Natural killer cell (primary cell): ENCODE measurements around the gene AXIN2. TPM values are rescaled to one million over a fixed set of nuclear protein-coding genes. Genes with fewer than 3 reads are reported as not detected.
"Not testable (repeated sequence)": the region's sequence is repeated elsewhere in the genome, so short reads cannot be mapped to it uniquely, and the experiment has no call there.

ENCODE experiments used
- ATAC-seq, 3 donors: fragments of 150-1000 bp in 2 of 3; fragments of 200-7000 bp in 1 of 3; cut with Tn5 transposase; 1 replicate in 1 of 3; 2 replicates in 2 of 3; pipeline ENCODE4 v1.10.0; 2021; ENCODE audit warnings: mild to moderate bottlenecking in 2 of 3, moderate library complexity in 2 of 3
- DNase-seq, 2 donors: peaks; one replicate each; pipeline versions ENCODE4 v3.0.0 to v3.0.0-alpha.2; 2013 to 2021; ENCODE audit warnings: mixed read lengths in 1 of 2
- H3K27ac ChIP-seq: one replicate; pipeline ENCODE4 v1.5.1; 2013; ENCODE audit warnings: mild to moderate bottlenecking, low read length
- H3K27me3 ChIP-seq: one replicate; pipeline ENCODE4 v1.6.1; 2013; ENCODE audit warnings: low read length; ENCODE audit not compliant: control insufficient read depth, insufficient read depth
- H3K36me3 ChIP-seq: one replicate; pipeline ENCODE4 v1.6.1; 2013; ENCODE audit warnings: low read length; ENCODE audit not compliant: control insufficient read depth, insufficient read depth
- H3K4me1 ChIP-seq: one replicate; pipeline ENCODE4 v1.6.1; 2013; ENCODE audit warnings: low read length; ENCODE audit not compliant: control insufficient read depth, insufficient read depth
- H3K4me3 ChIP-seq: one replicate; pipeline ENCODE4 v1.5.1; 2013; ENCODE audit warnings: low read length
- H3K9me3 ChIP-seq: one replicate; pipeline ENCODE4 v1.6.1; 2013; ENCODE audit warnings: low read length; ENCODE audit not compliant: control insufficient read depth, insufficient read depth
- H3K27ac Mint-ChIP-seq, 2 donors: one replicate each; pipeline ENCODE4 v1.8.0; 2022; ENCODE audit warnings: mild to moderate bottlenecking in 2 of 2, mixed read lengths in 2 of 2, moderate library complexity in 1 of 2
- H3K27me3 Mint-ChIP-seq, 2 donors: one replicate each; pipeline ENCODE4 v1.8.0; 2022; ENCODE audit warnings: low read depth in 2 of 2, mixed read lengths in 2 of 2
- H3K36me3 Mint-ChIP-seq: one replicate; pipeline ENCODE4 v1.8.0; 2022; ENCODE audit warnings: mixed read lengths
- H3K4me1 Mint-ChIP-seq, 2 donors: one replicate each; pipeline ENCODE4 v1.8.0; 2022; ENCODE audit warnings: mixed read lengths in 2 of 2
- H3K4me3 Mint-ChIP-seq: one replicate; pipeline ENCODE4 v1.8.0; 2022; ENCODE audit warnings: mild to moderate bottlenecking, moderate library complexity, mixed read lengths
- H3K9me3 Mint-ChIP-seq, 2 donors: one replicate each; pipeline ENCODE4 v1.8.0; 2022; ENCODE audit warnings: mixed read lengths in 2 of 2
- CTCF ChIP-seq: fragments of 200-600 bp; IDR thresholded peaks from one replicate; pipeline ENCODE4 v1.8.0; 2022; ENCODE audit warnings: antibody characterized with exemption
- WGBS: methylation state at CpG from one replicate; pipeline ENCODE4 v1.1.7; 2013; ENCODE audit warnings: missing lambda C conversion rate; ENCODE audit not compliant: insufficient coverage; 5-methylcytosine and 5-hydroxymethylcytosine counted together
- intact Hi-C: fragments of 100-400 bp; cut with micrococcal nuclease; formaldehyde crosslinking; loops from one replicate; pipeline ENCODE4 v1.14.2; 2022
- total RNA-seq, 4 donors: library from RNA; stranded (reverse); fragments of 120-200 nt in 1 of 4; gene quantifications; one replicate each; pipeline versions ENCODE4 v1.2.3 to v1.2.4, GENCODE V29; 2013 to 2022

AXIN2 gene
- total RNA-seq, 3 donors from 2014 or later (not counting 1 experiment from before 2014, with no cell fraction given): 1.3 to 4.1 (median 1.7) TPM

- Histone ChIP-seq H3K4me3 (no peak overlapping the region), H3K27ac (no peak overlapping the region), H3K9me3 (no peaks in the 10 kb centered on the region), H3K36me3 (no peaks in the 10 kb centered on the region), H3K4me1 (peaks cover 19% of the 10 kb centered on the region), H3K27me3 (no peaks in the 10 kb centered on the region)
- ATAC-seq (no peak), DNase-seq (no peak)
- no peaks in the 10 kb centered on the region for H3K36me3 Mint-ChIP-seq
- H3K9me3 Mint-ChIP-seq: no peaks in the 10 kb centered on the region
- H3K4me1 Mint-ChIP-seq: peaks cover 15 to 22% of the 10 kb centered on the region in 2 donors
- H3K4me3 Mint-ChIP-seq: no peak overlapping the region
- intact Hi-C loops: no loop called here
- H3K27me3 Mint-ChIP-seq: peaks cover 0 to 8% of the 10 kb centered on the region in 2 donors
- WGBS: 92% methylated on average over 8 of the region's 8 CpGs
- no peak overlapping the region for H3K27ac Mint-ChIP-seq
- no peak for TF ChIP-seq CTCF
Measured at GRCh38 chr17:65527381-65527780, 34.1 kb downstream of the AXIN2 start.

DNA sequence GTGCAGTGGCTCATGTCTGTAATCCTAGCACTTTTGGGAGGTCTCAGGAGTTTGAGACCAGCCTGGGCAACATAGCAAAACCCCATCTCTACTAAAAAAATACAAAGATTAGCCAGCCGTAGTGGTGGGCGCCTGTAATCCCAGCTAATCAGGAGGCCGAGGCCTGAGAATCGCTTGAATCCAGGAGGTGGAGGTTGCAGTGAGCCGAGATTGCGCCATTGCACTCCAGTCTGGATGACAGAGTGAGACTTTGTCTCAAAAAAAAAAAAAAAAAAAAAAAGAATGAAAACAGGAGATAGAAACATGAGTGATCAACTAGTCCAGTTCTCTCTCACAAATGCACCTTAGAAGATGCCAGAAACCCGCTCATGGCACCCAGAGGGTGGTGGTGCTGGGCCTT lies 34.6 kb downstream of the AXIN2 start:
- H3K4me3 Mint-ChIP-seq, DNase-seq, H3K27me3 Mint-ChIP-seq, H3K9me3 Mint-ChIP-seq, ATAC-seq, H3K27me3 ChIP-seq, H3K27ac ChIP-seq, H3K9me3 ChIP-seq, intact Hi-C loops, H3K36me3 ChIP-seq, H3K36me3 Mint-ChIP-seq, H3K27ac Mint-ChIP-seq, H3K4me3 ChIP-seq: not testable (repeated sequence)
- peaks cover 15 to 24% of the 10 kb centered on the region in 2 donors for H3K4me1 Mint-ChIP-seq
- H3K4me1 ChIP-seq: peaks cover 19% of the 10 kb centered on the region
- WGBS: 97% methylated on average over 7 of the region's 7 CpGs

DNA sequence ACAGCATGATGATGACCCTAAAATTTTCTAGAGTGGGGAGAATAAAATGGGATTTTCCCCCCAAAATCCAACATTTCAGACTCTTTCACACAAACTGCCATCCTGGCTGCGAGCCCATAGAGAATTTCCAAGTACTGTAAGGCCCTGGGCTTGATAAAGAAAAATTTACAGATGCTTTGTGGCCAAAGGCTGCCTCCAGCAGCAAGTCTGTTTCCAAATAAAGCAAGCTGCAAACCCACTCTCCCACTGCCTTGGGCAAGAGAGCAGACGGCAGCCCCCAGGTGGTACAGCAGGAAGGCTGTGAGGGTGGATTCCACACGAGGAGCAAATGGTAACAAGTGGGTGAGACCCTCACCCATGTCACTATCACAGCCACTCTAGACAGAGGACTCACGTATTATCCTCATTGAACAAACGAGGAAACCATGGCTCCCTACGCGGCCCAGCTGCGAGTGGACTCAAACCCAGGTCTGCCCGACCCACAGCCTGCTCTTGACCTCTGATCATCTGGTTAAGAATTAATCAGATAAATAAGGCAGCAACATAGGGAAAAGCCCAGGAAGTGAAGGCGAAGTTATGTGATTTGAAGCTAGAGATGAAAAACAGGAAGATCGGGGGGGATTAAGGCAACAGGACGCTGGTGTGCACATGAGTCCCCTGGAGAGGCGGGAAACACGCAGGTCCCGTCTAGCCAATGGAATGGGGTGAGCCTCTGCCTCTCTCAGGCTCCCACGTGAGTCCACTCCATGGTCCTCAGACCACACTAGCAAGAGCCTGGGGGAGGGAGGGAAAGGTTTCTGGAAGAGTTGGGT lies 37.4 kb downstream of the AXIN2 start:
- Mint-ChIP-seq H3K27ac (no peak overlapping the region), H3K4me3 (no peak overlapping the region), H3K4me1 (peaks cover 15 to 24% of the 10 kb centered on the region in 2 donors), H3K9me3 (no peaks in the 10 kb centered on the region), H3K36me3 (no peaks in the 10 kb centered on the region), H3K27me3 (peaks cover 0 to 13% of the 10 kb centered on the region in 2 donors)
- DNase-seq: peak in 1 of 2 donors; percentile 40
- 75% methylated on average over 15 of the region's 16 CpGs for WGBS
- no peaks in the 10 kb centered on the region for H3K27me3 ChIP-seq
- intact Hi-C loops: no loop called here
- no peaks in the 10 kb centered on the region for H3K36me3 ChIP-seq
- no peak for ATAC-seq
- no peaks in the 10 kb centered on the region for H3K9me3 ChIP-seq
- H3K4me3 ChIP-seq: no peak overlapping the region
- peaks cover 19% of the 10 kb centered on the region for H3K4me1 ChIP-seq
- no peak for TF ChIP-seq CTCF
- H3K27ac ChIP-seq: no peak overlapping the region

- peaks cover 19% of the 10 kb centered on the region for H3K4me1 ChIP-seq
- H3K4me3 ChIP-seq: no peak overlapping the region
- no peaks in the 10 kb centered on the region for H3K9me3 ChIP-seq
- H3K36me3 ChIP-seq: no peaks in the 10 kb centered on the region
- no peaks in the 10 kb centered on the region for H3K9me3 Mint-ChIP-seq
- TF ChIP-seq CTCF: no peak
- intact Hi-C loops: no loop called here
- DNase-seq (peak in 1 of 2 donors; percentile 75), ATAC-seq (peak; percentile 26 to 69 (median 67))
- H3K4me1 Mint-ChIP-seq: peaks cover 15 to 24% of the 10 kb centered on the region in 2 donors
- no peak overlapping the region for H3K27ac ChIP-seq
- H3K36me3 Mint-ChIP-seq: no peaks in the 10 kb centered on the region
- no peaks in the 10 kb centered on the region for H3K27me3 ChIP-seq
- H3K27ac Mint-ChIP-seq: no peak overlapping the region
- peaks cover 6 to 16% of the 10 kb centered on the region in 2 donors for H3K27me3 Mint-ChIP-seq
- no CpG with 5 or more reads among the region's 1 CpG for WGBS
- no peak overlapping the region for H3K4me3 Mint-ChIP-seq
Measured at GRCh38 chr17:65523411-65523810, 38.0 kb downstream of the AXIN2 start.
